Mucosa of descending colon (tissue), 3 donors: Measurements from ENCODE around the gene FHIT. TPM values are rescaled to one million over a fixed set of nuclear protein-coding genes. Genes with fewer than 3 reads are reported as not detected.

Source experiments
- ATAC-seq: fragments of 200-7000 bp; cut with Tn5 transposase; one replicate; pipeline ENCODE4 v1.9.1; 2020; ENCODE audit warnings: mild to moderate bottlenecking, moderate library complexity
- DNase-seq, 3 donors: peaks; one replicate each; pipeline ENCODE4 v3.0.0-alpha.2; 2020
- H3K36me3 ChIP-seq: fragments of 200-600 bp; one replicate; pipeline ENCODE4 v1.8.0; 2021; ENCODE audit warnings: low read depth, mild to moderate bottlenecking
- H3K4me1 ChIP-seq: fragments of 200-600 bp; one replicate; pipeline ENCODE4 v1.8.0; 2021; ENCODE audit warnings: low read depth, mild to moderate bottlenecking
- H3K4me3 ChIP-seq: fragments of 200-600 bp; one replicate; pipeline ENCODE4 v1.8.0; 2021; ENCODE audit warnings: mild to moderate bottlenecking
- H3K9me3 ChIP-seq: fragments of 200-600 bp; one replicate; pipeline ENCODE4 v1.8.0; 2021; ENCODE audit warnings: mild to moderate bottlenecking
- intact Hi-C, 2 donors: fragments of 100-400 bp; cut with DNase I in 1 of 2; cut with micrococcal nuclease in 1 of 2; formaldehyde crosslinking; loops; one replicate each; pipeline versions ENCODE4 v1.11.0 to v1.11.1; 2022; cut with DNase I, micrococcal nuclease
- total RNA-seq, 3 donors: library from RNA; stranded (reverse); fragmentation: NEBNext Ultra II Directional in 2 of 3; extraction: Animal tissue kit (Norgen Biotek cat#: 25700) in 2 of 3; gene quantifications; one replicate each; pipeline versions ENCODE4 v1.2.1 to v1.2.4, GENCODE V29; 2021 to 2023
- TF ChIP-seq, protein P1 (sequence below): fragments of 200-600 bp; IDR thresholded peaks from one replicate; pipeline ENCODE4 v1.8.0; 2022; ENCODE audit warnings: antibody characterized with exemption, mild to moderate bottlenecking
- donor health status: DM: no; HTN: no; CAD: no; lungs with moderate emphysema.
- donor health status: DM: no; HTN: no; CAD: no.
- donor health status: DM: no; HTN: yes; CAD: no.

Gene FHIT
- total RNA-seq, 3 donors from 2014 or later = 8.9 to 20.7 (median 18.6) TPM

DNA sequence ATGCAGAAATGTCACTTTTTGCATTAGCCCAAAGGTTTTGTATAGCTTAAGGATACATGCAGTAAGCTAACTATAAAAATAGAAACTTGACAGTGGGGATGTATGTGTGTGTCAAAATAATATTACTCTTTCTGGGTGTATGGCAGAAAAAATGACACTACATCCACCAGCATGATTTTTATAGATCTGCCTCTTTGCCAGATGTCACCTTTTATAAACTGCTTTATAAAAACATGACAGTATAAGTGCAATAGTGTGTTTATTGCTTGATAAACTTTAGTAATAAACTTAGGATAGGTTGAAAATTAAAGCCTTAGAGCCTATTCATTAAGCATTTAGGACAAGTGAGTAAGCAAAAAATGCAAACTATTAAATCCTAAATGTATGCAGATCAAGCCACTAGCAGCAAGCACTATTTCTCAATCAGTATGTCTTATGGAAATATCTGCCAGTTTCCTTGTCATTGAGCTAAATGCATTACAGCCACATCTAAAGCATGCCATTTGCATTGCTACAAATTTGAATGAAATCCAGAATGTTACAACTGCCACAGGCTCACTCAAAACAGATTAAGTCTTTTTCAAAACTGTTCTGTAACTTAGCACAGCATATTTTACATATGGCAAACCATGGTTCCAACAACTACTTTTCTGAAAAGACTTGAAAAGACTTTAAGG lies 935.0 kb downstream of the FHIT start:
- intact Hi-C loops = no loop called here
- peak; percentile 40 for ATAC-seq
- no peaks in the 10 kb centered on the region for H3K36me3 ChIP-seq

DNA sequence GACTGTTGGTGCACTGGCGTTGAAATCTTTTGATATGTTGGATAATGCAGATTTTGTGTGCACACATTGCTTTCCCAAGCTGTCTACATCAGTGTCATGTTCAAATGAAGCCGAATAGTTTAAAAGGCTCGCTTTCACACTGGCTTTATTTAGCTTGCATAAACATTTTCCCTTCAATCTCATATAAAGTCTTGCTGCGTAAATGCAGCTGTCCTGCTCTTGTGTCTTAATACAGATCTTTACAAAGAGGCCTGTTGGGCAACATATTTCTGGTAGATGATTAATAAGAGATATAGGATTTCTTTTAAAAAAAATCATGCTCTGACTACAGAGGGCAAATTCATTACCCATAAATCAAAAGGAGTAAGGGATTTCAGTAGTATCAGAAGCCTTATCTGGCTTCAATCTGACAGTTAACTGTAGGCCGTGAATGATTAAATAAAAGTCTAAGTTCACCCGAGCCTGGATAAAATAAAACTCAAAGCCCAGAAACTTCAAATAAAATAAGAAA lies 937.2 kb downstream of the FHIT start:
- no peaks in the 10 kb centered on the region for H3K4me1 ChIP-seq
- ATAC-seq = peak; percentile 77
- intact Hi-C loops = no loop called here
- no peak overlapping the region for H3K4me3 ChIP-seq
- TF ChIP-seq, protein P1, sequence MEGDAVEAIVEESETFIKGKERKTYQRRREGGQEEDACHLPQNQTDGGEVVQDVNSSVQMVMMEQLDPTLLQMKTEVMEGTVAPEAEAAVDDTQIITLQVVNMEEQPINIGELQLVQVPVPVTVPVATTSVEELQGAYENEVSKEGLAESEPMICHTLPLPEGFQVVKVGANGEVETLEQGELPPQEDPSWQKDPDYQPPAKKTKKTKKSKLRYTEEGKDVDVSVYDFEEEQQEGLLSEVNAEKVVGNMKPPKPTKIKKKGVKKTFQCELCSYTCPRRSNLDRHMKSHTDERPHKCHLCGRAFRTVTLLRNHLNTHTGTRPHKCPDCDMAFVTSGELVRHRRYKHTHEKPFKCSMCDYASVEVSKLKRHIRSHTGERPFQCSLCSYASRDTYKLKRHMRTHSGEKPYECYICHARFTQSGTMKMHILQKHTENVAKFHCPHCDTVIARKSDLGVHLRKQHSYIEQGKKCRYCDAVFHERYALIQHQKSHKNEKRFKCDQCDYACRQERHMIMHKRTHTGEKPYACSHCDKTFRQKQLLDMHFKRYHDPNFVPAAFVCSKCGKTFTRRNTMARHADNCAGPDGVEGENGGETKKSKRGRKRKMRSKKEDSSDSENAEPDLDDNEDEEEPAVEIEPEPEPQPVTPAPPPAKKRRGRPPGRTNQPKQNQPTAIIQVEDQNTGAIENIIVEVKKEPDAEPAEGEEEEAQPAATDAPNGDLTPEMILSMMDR = no peak
- H3K9me3 ChIP-seq = no peaks in the 10 kb centered on the region
- DNase-seq = no peak
- H3K36me3 ChIP-seq = no peaks in the 10 kb centered on the region

More for the DNA sequence above, 935.0 kb downstream of the FHIT start:
- no peak for DNase-seq
- no peaks in the 10 kb centered on the region for H3K9me3 ChIP-seq
- no peaks in the 10 kb centered on the region for H3K4me1 ChIP-seq
- no peak overlapping the region for H3K4me3 ChIP-seq
- TF ChIP-seq, protein P1 = no peak

DNA sequence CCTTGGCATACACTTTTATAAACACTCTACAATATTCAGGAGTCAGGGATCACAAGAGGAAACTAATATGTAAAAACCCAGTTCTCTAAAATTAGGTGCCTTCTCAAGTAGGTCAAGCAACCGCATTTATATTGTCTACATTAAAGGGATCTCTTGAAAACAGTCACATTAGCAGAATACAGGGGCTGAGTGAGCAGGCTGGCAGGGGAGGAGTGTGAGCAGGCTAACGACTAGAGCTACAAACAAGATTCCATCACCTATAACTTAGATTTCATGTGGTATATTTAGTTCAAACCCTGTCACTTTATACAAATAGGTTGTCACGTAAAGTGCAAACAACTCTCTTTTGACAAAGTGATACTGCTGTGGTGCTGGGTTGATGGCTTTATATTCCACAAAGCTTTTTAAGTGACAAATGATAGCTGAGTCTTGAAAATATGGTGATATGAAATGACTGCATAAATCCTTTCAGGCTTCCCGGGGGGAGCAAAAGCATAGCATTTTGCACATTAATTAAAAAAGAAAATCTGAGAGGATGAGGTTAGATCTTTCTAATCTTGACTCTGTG lies 937.9 kb downstream of the FHIT start:
- ATAC-seq = no peak
- DNase-seq = no peak
- Histone ChIP-seq H3K4me3 (no peak overlapping the region), H3K36me3 (no peaks in the 10 kb centered on the region), H3K9me3 (no peaks in the 10 kb centered on the region), H3K4me1 (no peaks in the 10 kb centered on the region)
- intact Hi-C loops = no loop called here
- TF ChIP-seq, protein P1 = no peak

DNA sequence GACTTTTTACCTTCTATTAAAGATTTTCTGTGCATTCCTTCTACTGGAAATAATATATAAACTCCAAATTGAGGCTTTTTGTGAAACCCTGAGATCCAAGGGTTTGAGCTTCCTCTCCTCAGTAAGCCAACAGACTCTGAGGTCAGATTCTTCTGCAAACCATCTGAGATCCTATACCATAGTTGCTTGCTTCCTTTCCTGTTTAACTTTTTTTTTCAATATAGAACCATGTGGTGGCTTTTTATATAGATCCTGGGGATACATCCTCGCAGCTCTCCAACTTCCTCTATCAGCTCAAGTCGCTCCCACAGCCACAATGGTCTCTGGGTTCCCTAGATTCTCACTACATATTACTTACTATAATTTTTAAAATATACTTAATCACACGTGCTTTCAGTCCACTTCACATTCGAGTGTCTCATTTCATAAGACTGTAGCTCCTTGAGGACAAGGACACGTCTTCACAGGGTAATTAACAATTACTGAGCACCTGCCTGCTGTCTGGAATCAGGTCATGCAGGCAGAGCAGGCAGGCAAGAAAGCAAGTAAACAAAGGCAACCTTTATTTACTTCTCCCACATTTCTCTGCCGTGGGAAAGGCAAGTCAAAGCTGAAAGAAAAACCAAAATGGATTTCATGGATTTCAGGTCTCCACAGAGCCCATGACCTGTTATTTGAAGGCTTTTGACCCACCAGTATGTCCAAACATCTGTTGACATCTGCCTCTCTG lies 941.5 kb downstream of the FHIT start:
- no peak for ATAC-seq
- TF ChIP-seq, protein P1 = no peak
- no peaks in the 10 kb centered on the region for H3K4me1 ChIP-seq
- intact Hi-C loops = no loop called here
- no peaks in the 10 kb centered on the region for H3K9me3 ChIP-seq
- no peaks in the 10 kb centered on the region for H3K36me3 ChIP-seq
- no peak overlapping the region for H3K4me3 ChIP-seq
- DNase-seq = no peak

DNA sequence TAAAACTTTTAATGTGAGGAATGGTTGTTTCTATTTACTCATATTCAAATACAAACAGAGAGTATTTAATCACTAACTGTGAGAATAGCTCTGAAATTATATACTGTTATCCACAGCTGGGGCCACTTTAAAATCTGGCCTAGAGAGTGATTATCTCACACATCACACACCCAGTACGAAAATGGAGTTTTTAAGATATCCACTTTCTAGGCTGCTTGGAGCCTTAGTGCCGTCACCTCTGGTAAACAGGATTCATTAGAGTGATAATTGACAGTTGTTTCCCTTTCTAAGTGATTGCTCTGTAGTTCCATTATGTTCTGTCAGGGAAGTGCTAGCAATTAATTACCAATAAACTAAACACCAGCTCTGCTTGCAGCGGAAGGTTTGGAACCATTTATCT lies 942.4 kb downstream of the FHIT start:
- ATAC-seq (no peak), DNase-seq (no peak)
- intact Hi-C loops = no loop called here
- TF ChIP-seq, protein P1 = no peak
- Histone ChIP-seq H3K36me3 (no peaks in the 10 kb centered on the region), H3K4me3 (no peak overlapping the region), H3K4me1 (no peaks in the 10 kb centered on the region), H3K9me3 (no peaks in the 10 kb centered on the region)
